HG03432 (cell line): ENCODE results near the gene IL20RA.

Experiments
- ATAC-seq: cut with Tn5 transposase; IDR thresholded peaks from one replicate; pipeline ENCODE4 v1.9.1; 2021; ENCODE audit warnings: mild to moderate bottlenecking, moderate library complexity; ENCODE audit not compliant: unreplicated experiment

The IL20RA gene

GRCh38 chr6:137045222-137045789, 541 bp upstream of the IL20RA start:
- no peak for ATAC-seq

GRCh38 chr6:137043710-137044365, 927 bp downstream of the IL20RA start:
- peak; percentile 45 for ATAC-seq

- no peak for ATAC-seq
These were observed 4.4 kb downstream of the IL20RA start for GRCh38 chr6:137040393-137040792.

GRCh38 chr6:137039010-137039409, 5.8 kb downstream of the IL20RA start:
- no peak for ATAC-seq

- ATAC-seq, result no peak
These were observed 8.0 kb downstream of the IL20RA start for GRCh38 chr6:137036566-137037300.

GRCh38 chr6:137033828-137034227, 10.9 kb downstream of the IL20RA start:
- ATAC-seq, result peak; percentile 99

- no peak for ATAC-seq
These were observed 13.6 kb downstream of the IL20RA start for GRCh38 chr6:137031122-137031521.

- ATAC-seq, result no peak
These were observed 15.9 kb downstream of the IL20RA start for GRCh38 chr6:137028912-137029311.

- peak; percentile 62 for ATAC-seq
These were observed 18.7 kb downstream of the IL20RA start for GRCh38 chr6:137025786-137026730.

GRCh38 chr6:137024237-137024990, 20.4 kb downstream of the IL20RA start:
- ATAC-seq, result no peak

- ATAC-seq, result no peak
These were observed 24.0 kb downstream of the IL20RA start for GRCh38 chr6:137020776-137021175.

GRCh38 chr6:137019476-137020272, 25.1 kb downstream of the IL20RA start:
- ATAC-seq, result no peak

- no peak for ATAC-seq
These were observed 27.7 kb downstream of the IL20RA start for GRCh38 chr6:137017081-137017480.

- no peak for ATAC-seq
These were observed 28.4 kb downstream of the IL20RA start for GRCh38 chr6:137016356-137016755.

GRCh38 chr6:137015943-137016342, 28.8 kb downstream of the IL20RA start:
- ATAC-seq, result no peak

- no peak for ATAC-seq
These were observed 30.8 kb downstream of the IL20RA start for GRCh38 chr6:137013738-137014602.

GRCh38 chr6:137013031-137013430, 31.7 kb downstream of the IL20RA start:
- ATAC-seq, result no peak

- ATAC-seq, result no peak
These were observed 33.4 kb downstream of the IL20RA start for GRCh38 chr6:137011406-137011805.
